HCT116 (cell line): ENCODE measurements around the gene HDX. TPM values are rescaled to one million over a fixed set of nuclear protein-coding genes. Genes with fewer than 3 reads are reported as not detected.

ENCODE experiments used
- ATAC-seq: fragments of 200-7000 bp; cut with Tn5 transposase; 2 replicates; pipeline ENCODE4 v1.9.1; 2020; ENCODE audit warnings: mild to moderate bottlenecking, moderate library complexity
- BruUV-seq: library from RNA; stranded (reverse); fragments of 400-500 nt; replicated peaks from 2 replicates; lab custom pipeline; 2021; lab: Mats Ljungman, UMichigan
- CTCF ChIA-PET: fragments of 300-600 bp; sonication (Branson Sonifier 250); formaldehyde crosslinking; loops from one replicate; lab custom pipeline; 2021; ENCODE audit warnings: antibody characterized with exemption; lab: Charles Lee
- POLR2A ChIA-PET: fragments of 300-600, 350-600 bp; sonication (Branson Sonifier 250); formaldehyde crosslinking; loops from one replicate; lab custom pipeline; 2021; ENCODE audit warnings: antibody characterized with exemption; lab: Charles Lee
- RAD21 ChIA-PET, 2 experiments: fragments of 300-600 bp; sonication (Branson Sonifier 250); formaldehyde crosslinking; loops; one replicate each; lab custom pipeline; 2023; ENCODE audit warnings: low total read pairs in 2 of 2; ENCODE audit not compliant: uncharacterized antibody in 2 of 2, unreplicated experiment in 2 of 2, low non-redundant PET in 1 of 2; lab: Charles Lee
- DNase-seq: peaks from one replicate; pipeline ENCODE4 v3.0.0-alpha.2; 2010; ENCODE audit warnings: low read depth, low spot score
- H2AFZ ChIP-seq: fragments of 200-600 bp; shearing (Covaris generic), sonication (generic); 2 replicates; pipeline ENCODE4 v1.6.1; 2017; ENCODE audit warnings: low read depth, mixed run types, mixed read lengths, antibody characterized with exemption, low read length; ENCODE audit not compliant: poor library complexity, severe bottlenecking
- H3K27ac ChIP-seq: 2 replicates; pipeline ENCODE4 v1.5.1; 2012; ENCODE audit warnings: low read depth, low read length
- H3K27me3 ChIP-seq: fragments of 200-600 bp; sonication (generic); 2 replicates; pipeline ENCODE4 v1.6.1; 2016; ENCODE audit warnings: mixed run types, low read length, mixed read lengths; ENCODE audit not compliant: insufficient read depth
- H3K36me3 ChIP-seq, 2 experiments: fragments of 200-500 bp in 1 of 2; fragments of 200-600 bp in 1 of 2; sonication (Bioruptor generic) in 1 of 2; sonication (generic) in 1 of 2; 2 replicates each; pipeline versions ENCODE4 v1.5.1 to v1.6.1; 2014 to 2016; ENCODE audit warnings: low read length in 2 of 2, inconsistent platforms in 1 of 2, mixed read lengths in 1 of 2, mixed run types in 1 of 2; ENCODE audit not compliant: insufficient read depth in 2 of 2, control insufficient read depth in 1 of 2
- H3K4me1 ChIP-seq, 2 experiments: fragments of 200-600 bp in 1 of 2; sonication (generic) in 1 of 2; 2 replicates each; pipeline versions ENCODE4 v1.5.1 to v1.6.1; 2012 to 2017; ENCODE audit warnings: low read length in 2 of 2, inconsistent platforms in 1 of 2, mild to moderate bottlenecking in 1 of 2, mixed read lengths in 1 of 2, mixed run types in 1 of 2, moderate library complexity in 1 of 2; ENCODE audit not compliant: insufficient read depth in 2 of 2, control insufficient read depth in 1 of 2
- H3K4me2 ChIP-seq: fragments of 200-600 bp; sonication (generic); 2 replicates; pipeline ENCODE4 v1.6.1; 2017; ENCODE audit warnings: mixed run types, low read length, mixed read lengths
- H3K4me3 ChIP-seq, 2 experiments: fragments of 200-600 bp in 1 of 2; sonication (generic) in 1 of 2; replicated peaks in 1 of 2; 2 replicates each; pipeline ENCODE4 v1.5.1; 2011 to 2016; ENCODE audit warnings: low read length in 2 of 2, control low read depth in 1 of 2, low read depth in 1 of 2, mild to moderate bottlenecking in 1 of 2, mixed read lengths in 1 of 2, mixed run types in 1 of 2
- H3K79me2 ChIP-seq: fragments of 200-600 bp; sonication (generic); 2 replicates; pipeline ENCODE4 v1.6.1; 2017; ENCODE audit warnings: mild to moderate bottlenecking, mixed run types, low read length, moderate library complexity, mixed read lengths; ENCODE audit not compliant: insufficient read depth
- H3K9ac ChIP-seq: fragments of 200-600 bp; sonication (generic); 2 replicates; pipeline ENCODE4 v1.6.1; 2016; ENCODE audit warnings: low read length, mixed read lengths
- H3K9me2 ChIP-seq: fragments of 200-600 bp; sonication (generic), shearing (Covaris generic); 2 replicates; pipeline ENCODE4 v1.6.1; 2017; ENCODE audit warnings: mixed run types, mild to moderate bottlenecking, moderate library complexity; ENCODE audit not compliant: insufficient read depth
- H3K9me3 ChIP-seq, 2 experiments: fragments of 200-500 bp in 1 of 2; fragments of 200-600 bp in 1 of 2; sonication (Bioruptor generic) in 1 of 2; sonication (generic) in 1 of 2; 2 replicates each; pipeline ENCODE4 v1.6.1; 2014 to 2017; ENCODE audit warnings: low read length in 2 of 2, mixed read lengths in 2 of 2, inconsistent platforms in 1 of 2, low read depth in 1 of 2, mild to moderate bottlenecking in 1 of 2, mixed run types in 1 of 2, moderate library complexity in 1 of 2; ENCODE audit not compliant: control insufficient read depth in 1 of 2, insufficient read depth in 1 of 2
- H4K20me1 ChIP-seq: fragments of 200-600 bp; sonication (generic), shearing (Covaris generic); 2 replicates; pipeline ENCODE4 v1.6.1; 2017; ENCODE audit warnings: mixed run types, mild to moderate bottlenecking, moderate library complexity; ENCODE audit not compliant: insufficient read depth
- ATF3 ChIP-seq: IDR thresholded peaks from 2 replicates; pipeline ENCODE4 v1.6.1; 2012
- CBX3 ChIP-seq: IDR thresholded peaks from 2 replicates; pipeline ENCODE4 v1.6.1; 2012; ENCODE audit warnings: low read depth
- CTCF ChIP-seq, 3 experiments: fragments of 200-600 bp in 1 of 3; sonication (generic) in 1 of 3; IDR thresholded peaks in 2 of 3; conservative IDR thresholded peaks in 1 of 3; 2 replicates each; pipeline ENCODE4 v1.5.1; 2012 to 2017; ENCODE audit warnings: low read depth in 2 of 3, low read length in 2 of 3, antibody characterized with exemption in 1 of 3, borderline replicate concordance in 1 of 3, control low read depth in 1 of 3, mild to moderate bottlenecking in 1 of 3, mixed read lengths in 1 of 3, mixed run types in 1 of 3, moderate library complexity in 1 of 3; ENCODE audit not compliant: insufficient read depth in 1 of 3
- EGR1 ChIP-seq: IDR thresholded peaks from 2 replicates; pipeline ENCODE4 v1.6.1; 2012; ENCODE audit warnings: low read depth
- ELF1 ChIP-seq: IDR thresholded peaks from 2 replicates; pipeline ENCODE4 v1.6.1; 2012; ENCODE audit warnings: low read depth, borderline replicate concordance
- FOSL1 ChIP-seq: IDR thresholded peaks from 2 replicates; pipeline ENCODE4 v1.6.1; 2012; ENCODE audit warnings: low read depth
- JUND ChIP-seq: IDR thresholded peaks from 2 replicates; pipeline ENCODE4 v1.6.1; 2012
- MAX ChIP-seq: IDR thresholded peaks from 2 replicates; pipeline ENCODE4 v1.6.1; 2012
- POLR2A ChIP-seq: IDR thresholded peaks from 2 replicates; pipeline ENCODE4 v1.7.0; 2011; ENCODE audit warnings: borderline replicate concordance; ENCODE audit not compliant: insufficient read depth, insufficient read length; ENCODE audit errors: extremely low read depth
- POLR2AphosphoS5 ChIP-seq: IDR thresholded peaks from 2 replicates; pipeline ENCODE4 v1.6.1; 2011; ENCODE audit warnings: mild to moderate bottlenecking, low read depth, low read length, moderate library complexity
- REST ChIP-seq: IDR thresholded peaks from 2 replicates; pipeline ENCODE4 v1.6.1; 2012; ENCODE audit warnings: low read depth
- SP1 ChIP-seq: IDR thresholded peaks from 2 replicates; pipeline ENCODE4 v1.6.1; 2012; ENCODE audit warnings: low read depth
- SRF ChIP-seq: IDR thresholded peaks from 2 replicates; pipeline ENCODE4 v1.6.1; 2012; ENCODE audit warnings: low read depth
- TCF7L2 ChIP-seq: IDR thresholded peaks from 2 replicates; pipeline ENCODE4 v1.7.0; 2011; ENCODE audit warnings: borderline replicate concordance, inconsistent platforms; ENCODE audit not compliant: insufficient read depth, insufficient read length; ENCODE audit errors: extremely low read depth
- YY1 ChIP-seq: IDR thresholded peaks from 2 replicates; pipeline ENCODE4 v1.6.1; 2011; ENCODE audit warnings: low read length, low read depth, moderate library complexity, mild to moderate bottlenecking; ENCODE audit not compliant: insufficient replicate concordance; ENCODE audit errors: extremely low read depth
- ZFX ChIP-seq: fragments of 450-650 bp; IDR thresholded peaks from 2 replicates; pipeline ENCODE4 v1.6.1; 2017
- ZNF274 ChIP-seq: fragments of 200-500 bp; sonication (Bioruptor generic); IDR thresholded peaks from 2 replicates; pipeline ENCODE4 v1.6.1; 2014; ENCODE audit warnings: mild to moderate bottlenecking, low read depth, low read length, inconsistent platforms
- intact Hi-C: fragments of 100-400 bp; cut with micrococcal nuclease; formaldehyde crosslinking; loops from 2 replicates; pipeline ENCODE4 v1.10.0; 2022
- total RNA-seq: library from RNA; stranded (reverse); gene quantifications from one replicate; pipeline ENCODE4 v1.2.1, GENCODE V29; 2021; ENCODE audit not compliant: unreplicated experiment

The HDX gene
- total RNA-seq, 1 experiment from 2014 or later, result not detected

GRCh38 chrX:84320614-84321013, 181.6 kb downstream of the HDX start:
- no peaks in the 10 kb centered on the region for H3K9me3 ChIP-seq
- ChIA-PET POLR2A (no interaction called here), RAD21 (no interaction called here), CTCF (no interaction called here)
- H4K20me1 ChIP-seq, result no peaks in the 10 kb centered on the region
- H3K9ac ChIP-seq, result no peak overlapping the region
- BruUV-seq, result no TSS peak
- DNase-seq, result no peak
- no peaks in the 10 kb centered on the region for H3K27me3 ChIP-seq
- intact Hi-C loops, result no loop called here
- no peak overlapping the region for H3K4me2 ChIP-seq
- H3K79me2 ChIP-seq, result no peaks in the 10 kb centered on the region
- no peak overlapping the region for H3K4me3 ChIP-seq
- no peak overlapping the region for H3K27ac ChIP-seq
- no peaks in the 10 kb centered on the region for H3K36me3 ChIP-seq
- H3K4me1 ChIP-seq, result no peaks in the 10 kb centered on the region
- no peak overlapping the region for H2AFZ ChIP-seq
- H3K9me2 ChIP-seq, result no peaks in the 10 kb centered on the region
- no peak for ATAC-seq
- TF ChIP-seq MAX (no peak), ZFX (no peak), ZNF274 (no peak), EGR1 (no peak), CTCF (IDR thresholded peaks at IDR 0.05 in 2 of 3, conservative IDR thresholded peaks at IDR 0.05 in 1 of 3; ENCODE audit: borderline replicate concordance in 1 of 3, insufficient read depth in 1 of 3, low read depth in 2 of 3, low read length in 2 of 3) (no peak), POLR2A (no peak), JUND (no peak), SP1 (no peak), REST (no peak), YY1 (no peak), ELF1 (no peak), FOSL1 (no peak), CBX3 (no peak), TCF7L2 (no peak), ATF3 (no peak), SRF (no peak), POLR2AphosphoS5 (no peak)
